Fibroblast of lung (primary cell): ENCODE data around the gene CLSTN2.

ENCODE experiments used
- EZH2 ChIP-seq: IDR thresholded peaks from 2 replicates; pipeline ENCODE4 v1.5.1; 2012; ENCODE audit warnings: low read length, control low read depth, mild to moderate bottlenecking; ENCODE audit errors: missing control alignments
- TF ChIP-seq, protein P1 (sequence below), 2 donors: IDR thresholded peaks in 1 of 2; conservative IDR thresholded peaks in 1 of 2; 1 replicate in 1 of 2; 2 replicates in 1 of 2; pipeline ENCODE4 v1.5.1; 2011 to 2012; ENCODE audit warnings: low read length in 2 of 2, control low read depth in 1 of 2, inconsistent platforms in 1 of 2, low read depth in 1 of 2, mild to moderate bottlenecking in 1 of 2

DNA sequence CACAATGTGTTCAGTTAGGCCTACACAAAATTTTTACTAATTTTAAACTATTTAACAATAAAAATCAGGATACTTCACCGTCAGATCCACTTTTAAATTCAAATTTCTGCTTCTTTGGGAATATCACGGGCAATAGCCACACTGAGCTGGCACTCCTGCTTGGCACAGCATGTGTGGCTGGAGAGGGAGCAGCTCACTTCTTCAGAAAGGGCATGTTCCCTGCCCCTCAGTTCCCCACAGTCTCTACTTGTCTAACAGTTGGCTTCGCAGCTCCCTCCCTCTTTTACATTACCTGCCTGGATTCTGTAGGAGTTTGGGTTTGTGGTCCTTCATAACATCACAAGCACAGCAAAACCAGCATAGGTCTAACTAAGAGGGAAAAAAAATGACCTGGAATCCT, 666.9 kb downstream of the CLSTN2 start:
- TF ChIP-seq, protein P1, sequence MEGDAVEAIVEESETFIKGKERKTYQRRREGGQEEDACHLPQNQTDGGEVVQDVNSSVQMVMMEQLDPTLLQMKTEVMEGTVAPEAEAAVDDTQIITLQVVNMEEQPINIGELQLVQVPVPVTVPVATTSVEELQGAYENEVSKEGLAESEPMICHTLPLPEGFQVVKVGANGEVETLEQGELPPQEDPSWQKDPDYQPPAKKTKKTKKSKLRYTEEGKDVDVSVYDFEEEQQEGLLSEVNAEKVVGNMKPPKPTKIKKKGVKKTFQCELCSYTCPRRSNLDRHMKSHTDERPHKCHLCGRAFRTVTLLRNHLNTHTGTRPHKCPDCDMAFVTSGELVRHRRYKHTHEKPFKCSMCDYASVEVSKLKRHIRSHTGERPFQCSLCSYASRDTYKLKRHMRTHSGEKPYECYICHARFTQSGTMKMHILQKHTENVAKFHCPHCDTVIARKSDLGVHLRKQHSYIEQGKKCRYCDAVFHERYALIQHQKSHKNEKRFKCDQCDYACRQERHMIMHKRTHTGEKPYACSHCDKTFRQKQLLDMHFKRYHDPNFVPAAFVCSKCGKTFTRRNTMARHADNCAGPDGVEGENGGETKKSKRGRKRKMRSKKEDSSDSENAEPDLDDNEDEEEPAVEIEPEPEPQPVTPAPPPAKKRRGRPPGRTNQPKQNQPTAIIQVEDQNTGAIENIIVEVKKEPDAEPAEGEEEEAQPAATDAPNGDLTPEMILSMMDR (conservative IDR thresholded peaks at IDR 0.05 in 1 of 2, IDR thresholded peaks at IDR 0.05 in 1 of 2; ENCODE audit: low read depth in 1 of 2, low read length in 2 of 2), result no peak
- no peak for TF ChIP-seq EZH2
